NCI-H2029 treated with DMSO at 0.1 percent for 48 hours (cell line): ENCODE results near the gene SPDYC.

Experiments used
- DNase-seq: peaks from one replicate; lab custom pipeline; 2025; lab: John Stamatoyannopoulos, UW

The SPDYC gene, protein sequence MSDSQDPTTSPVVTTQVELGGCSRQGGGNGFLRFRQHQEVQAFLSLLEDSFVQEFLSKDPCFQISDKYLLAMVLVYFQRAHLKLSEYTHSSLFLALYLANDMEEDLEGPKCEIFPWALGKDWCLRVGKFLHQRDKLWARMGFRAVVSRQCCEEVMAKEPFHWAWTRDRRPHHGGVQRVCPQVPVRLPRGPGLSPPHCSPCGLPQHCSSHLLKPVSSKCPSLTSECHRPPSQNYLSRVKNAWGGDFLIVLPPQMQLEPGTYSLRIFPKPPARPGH

DNA sequence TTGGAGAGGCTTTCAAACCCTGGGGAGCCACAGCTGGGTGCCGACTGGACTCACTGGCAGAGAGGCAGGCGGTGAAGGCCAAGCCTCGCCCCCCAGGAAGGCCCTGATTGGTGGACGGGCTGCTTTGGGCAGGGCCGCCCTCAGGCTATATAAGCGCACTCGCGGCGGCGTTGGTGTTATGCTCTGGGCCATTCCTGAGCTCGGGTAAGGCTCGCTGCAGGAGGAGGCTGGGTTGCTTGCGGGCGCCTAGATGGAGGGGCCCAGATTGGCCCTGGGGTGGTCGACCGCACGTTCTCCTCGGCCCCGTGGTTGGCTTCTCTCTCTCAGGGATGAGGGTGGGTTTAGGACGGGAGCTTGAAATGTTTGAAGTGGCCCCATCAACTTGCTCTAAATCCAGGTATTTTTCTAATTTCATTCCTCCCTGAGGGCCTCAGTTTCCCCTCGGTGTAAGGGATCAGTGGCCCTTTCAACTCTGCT is at the start of gene SPDYC:
TSS of gene SPDYC (plus strand) at position 176 of the 477 bp plus-strand sequence. CDS start 1,125 bp downstream, outside the sequence.
- DNase-seq = no peak

DNA sequence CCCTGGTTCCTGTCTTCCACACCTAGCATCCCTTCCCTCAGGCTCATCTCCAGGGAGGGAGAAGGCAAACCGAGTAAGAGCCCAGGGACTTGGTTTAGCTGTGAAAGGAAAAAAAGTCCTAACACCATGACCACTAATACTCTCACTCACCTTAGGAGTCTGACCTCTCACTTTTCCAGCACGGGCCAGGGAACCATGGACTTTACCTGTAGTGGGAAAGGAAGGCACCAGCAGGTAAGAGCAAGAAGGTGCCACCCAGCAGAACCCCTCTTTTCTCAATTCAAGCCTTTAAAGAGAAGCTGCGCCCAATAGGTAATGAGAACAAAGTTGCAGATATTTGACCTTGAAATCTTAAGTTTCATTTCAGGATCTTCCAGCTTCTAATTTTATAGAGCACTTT is 49.2 kb upstream of the SPDYC start:
- no peak for DNase-seq

DNA sequence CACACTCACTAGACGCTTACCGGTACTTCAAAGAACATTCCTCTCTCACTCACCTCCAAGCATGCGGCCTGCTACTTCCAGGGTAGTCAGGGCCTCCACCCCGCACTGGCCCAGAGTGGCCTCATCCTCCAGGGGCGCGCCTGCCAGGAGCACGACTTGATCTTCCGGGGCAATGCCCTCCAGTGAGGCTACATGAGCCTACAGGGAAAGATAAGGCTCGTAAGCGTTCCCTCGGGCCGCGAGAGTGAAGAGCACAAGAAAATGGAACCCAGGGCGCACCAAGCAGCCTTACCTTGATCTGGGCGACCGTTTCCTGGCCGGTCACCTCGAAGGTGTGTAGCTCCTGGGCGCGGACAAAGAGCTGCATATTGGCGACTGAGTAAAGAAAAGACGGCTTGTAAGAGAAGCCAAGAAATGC is 48.6 kb upstream of the SPDYC start:
- DNase-seq = no peak

DNA sequence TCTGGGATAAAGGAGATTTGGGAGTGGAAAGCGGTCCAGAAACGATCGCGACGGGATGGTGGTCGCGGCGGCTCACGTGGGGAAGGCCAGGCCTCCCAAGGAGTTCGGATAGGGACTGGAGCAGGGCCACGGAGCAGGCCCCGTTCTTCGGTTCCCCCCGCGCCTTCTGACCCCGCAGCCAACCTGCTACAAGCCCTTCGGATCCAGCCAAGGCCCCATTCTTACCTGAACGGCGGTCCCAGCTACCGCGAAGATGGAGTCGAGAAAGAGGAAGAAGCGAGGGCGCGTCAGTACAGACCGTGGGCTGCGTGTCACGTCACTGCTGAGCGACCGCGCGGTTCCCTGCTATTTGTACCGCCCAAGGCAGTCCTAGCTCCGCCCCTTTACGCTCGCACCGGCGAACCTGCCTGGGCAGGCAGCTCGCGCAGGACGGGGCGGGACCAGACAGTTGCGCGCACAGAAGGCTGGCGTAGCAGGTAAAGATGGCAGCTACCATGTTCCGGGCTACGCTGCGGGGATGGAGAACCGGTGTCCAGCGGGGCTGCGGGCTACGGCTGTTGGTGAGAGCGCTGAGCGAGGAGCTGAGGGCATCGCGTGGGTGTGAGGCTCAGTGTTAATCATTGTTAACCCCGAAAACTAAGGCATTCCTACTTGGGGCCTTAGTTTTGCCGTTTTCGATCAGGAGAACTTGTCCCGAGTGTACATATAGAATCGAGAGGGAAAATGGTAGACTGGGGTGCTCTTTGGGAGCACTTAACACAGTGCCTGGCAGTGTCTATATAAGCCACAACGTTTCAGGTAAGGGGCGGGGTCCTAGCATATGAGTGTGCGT is 48.0 kb upstream of the SPDYC start, which contains the start of the genes FAU and MRPL49:
TSS of gene FAU (minus strand) at position 270 of the 832 bp plus-strand sequence. CDS start 321 bp downstream, outside the sequence.
TSS of gene MRPL49 (plus strand) at position 457 of the 832 bp plus-strand sequence. CDS start at position 483, 26 bp downstream.
- peak; percentile 96 for DNase-seq

DNA sequence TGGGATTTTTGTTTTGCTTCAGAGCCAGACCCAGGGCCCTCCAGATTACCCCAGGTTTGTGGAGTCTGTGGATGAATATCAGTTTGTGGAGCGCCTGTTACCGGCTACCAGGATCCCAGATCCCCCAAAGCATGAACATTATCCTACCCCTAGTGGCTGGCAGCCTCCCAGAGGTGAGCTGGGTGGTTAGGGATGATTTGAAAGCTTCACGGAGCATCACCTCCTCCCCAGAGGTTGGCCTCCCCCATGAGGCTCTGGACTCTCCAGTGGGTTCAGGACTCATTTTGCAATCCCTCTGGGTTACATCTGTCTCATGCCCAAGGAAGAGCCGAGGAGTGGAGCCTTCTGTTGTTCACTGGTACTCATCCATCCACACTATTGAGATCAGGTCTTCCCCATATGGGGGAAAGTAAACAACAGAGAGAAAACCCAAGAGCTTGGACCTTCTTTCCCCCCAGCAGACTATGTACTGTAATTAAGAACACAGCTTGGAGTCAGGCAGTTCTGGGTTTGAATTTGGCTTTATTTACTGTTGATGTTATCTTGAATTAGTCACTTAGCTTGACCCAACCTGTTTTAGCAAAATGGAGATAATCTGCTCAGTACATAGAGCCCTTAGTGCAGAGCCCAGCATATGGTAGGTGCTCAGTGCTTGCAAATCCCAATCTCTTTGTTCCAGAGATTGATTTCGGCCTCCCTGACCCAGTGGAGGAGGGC is 45.4 kb upstream of the SPDYC start:
- no peak for DNase-seq

DNA sequence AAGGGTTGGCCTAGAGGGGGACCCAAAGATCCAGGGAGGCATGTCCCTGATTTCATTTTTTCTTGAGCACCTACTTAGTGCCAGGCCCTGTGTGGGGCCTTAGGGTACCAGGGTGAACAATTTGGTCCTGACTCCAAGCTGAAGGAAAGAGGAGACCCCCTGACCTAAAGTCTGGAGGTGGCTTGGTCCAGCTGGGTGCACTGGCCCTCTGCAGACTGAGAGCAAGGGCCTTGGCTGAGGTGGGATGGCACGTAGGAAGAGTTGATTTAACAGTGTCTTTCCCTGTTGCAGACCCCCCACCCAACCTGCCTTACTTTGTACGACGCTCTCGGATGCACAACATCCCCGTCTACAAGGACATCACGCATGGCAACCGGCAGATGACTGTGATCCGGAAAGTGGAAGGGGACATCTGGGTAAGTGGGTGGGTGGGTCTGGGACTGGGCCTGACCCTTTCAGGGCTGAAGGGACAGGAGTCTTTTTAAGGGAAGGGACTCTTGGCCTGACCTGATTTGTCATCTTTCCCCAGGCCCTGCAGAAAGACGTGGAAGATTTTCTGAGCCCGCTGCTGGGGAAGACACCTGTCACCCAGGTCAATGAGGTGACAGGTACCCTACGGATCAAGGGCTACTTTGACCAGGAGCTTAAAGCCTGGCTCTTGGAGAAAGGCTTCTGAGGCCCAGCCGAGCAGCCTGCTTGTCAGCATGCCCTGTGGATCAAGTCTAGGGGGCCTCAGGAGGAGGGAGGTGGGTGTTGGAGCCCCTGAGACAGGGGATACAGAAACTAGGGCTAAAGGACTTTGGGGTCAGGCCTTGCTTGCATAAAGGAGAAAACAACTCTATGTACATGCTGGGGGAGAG is 44.6 kb upstream of the SPDYC start:
- no peak for DNase-seq

DNA sequence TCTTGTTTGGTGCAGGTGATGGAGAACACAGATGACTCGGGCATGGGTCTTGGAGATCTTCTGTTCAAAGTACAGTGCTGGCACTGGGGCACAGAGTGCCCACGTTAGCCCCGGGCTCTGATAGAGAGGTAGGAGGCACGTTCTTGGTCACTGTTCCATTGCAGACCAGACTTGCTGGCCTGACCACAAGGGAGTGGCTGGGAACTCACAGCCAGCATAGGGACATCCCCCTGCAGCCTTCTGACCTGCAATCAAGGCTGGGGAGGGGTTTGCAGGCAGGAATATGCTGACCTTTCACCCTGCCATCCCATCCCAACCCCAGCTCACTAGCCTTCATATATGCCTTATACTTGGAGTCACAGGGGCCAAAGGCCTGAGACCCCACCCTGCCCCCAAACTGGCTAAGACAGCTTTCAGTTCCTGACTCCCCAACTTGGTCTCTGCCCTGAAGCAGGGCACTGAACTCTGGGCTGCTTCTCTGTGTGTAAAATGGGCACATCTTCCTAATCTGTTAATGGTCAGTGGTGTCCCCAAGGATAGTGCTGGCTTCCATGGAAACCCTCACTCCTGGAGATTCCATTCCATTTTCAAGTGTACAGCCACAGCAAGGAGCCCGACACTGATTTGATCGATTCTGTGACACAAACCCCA is 43.3 kb upstream of the SPDYC start:
- DNase-seq = no peak

DNA sequence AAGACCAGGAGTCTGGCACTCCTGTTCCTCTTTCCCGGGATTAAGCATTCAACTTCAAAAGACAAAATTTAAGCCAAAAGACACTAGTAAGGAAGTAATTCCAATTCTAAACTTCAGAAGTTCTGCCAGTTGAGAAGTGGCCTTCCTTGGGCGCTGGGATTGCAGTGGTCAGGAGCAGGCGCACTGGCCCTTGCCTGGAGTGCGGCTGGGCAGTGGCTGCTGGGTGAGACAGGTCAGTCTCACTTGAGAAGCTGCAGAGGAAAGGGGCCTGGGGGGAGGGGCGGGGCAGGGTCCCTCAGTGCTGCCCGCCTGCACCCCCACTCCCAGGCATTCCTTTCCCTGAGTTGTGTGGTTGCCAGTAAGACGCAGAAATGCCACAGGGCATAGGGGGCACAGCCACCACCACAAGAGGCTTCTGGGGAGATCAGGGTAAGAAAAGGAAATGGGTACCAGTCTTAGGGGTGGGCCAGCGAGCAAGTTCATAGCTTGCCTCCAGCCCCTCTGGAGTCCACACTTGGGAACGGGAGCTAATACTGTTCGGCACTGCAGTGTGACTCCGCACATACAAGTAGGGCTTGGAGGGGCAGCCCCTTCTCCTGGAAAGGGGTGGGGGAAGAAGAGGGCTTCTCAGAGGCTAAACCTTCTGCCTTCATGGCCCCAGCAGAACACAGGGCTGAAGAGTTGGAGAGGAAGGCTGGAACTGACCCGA is 42.4 kb upstream of the SPDYC start:
- no peak for DNase-seq

DNA sequence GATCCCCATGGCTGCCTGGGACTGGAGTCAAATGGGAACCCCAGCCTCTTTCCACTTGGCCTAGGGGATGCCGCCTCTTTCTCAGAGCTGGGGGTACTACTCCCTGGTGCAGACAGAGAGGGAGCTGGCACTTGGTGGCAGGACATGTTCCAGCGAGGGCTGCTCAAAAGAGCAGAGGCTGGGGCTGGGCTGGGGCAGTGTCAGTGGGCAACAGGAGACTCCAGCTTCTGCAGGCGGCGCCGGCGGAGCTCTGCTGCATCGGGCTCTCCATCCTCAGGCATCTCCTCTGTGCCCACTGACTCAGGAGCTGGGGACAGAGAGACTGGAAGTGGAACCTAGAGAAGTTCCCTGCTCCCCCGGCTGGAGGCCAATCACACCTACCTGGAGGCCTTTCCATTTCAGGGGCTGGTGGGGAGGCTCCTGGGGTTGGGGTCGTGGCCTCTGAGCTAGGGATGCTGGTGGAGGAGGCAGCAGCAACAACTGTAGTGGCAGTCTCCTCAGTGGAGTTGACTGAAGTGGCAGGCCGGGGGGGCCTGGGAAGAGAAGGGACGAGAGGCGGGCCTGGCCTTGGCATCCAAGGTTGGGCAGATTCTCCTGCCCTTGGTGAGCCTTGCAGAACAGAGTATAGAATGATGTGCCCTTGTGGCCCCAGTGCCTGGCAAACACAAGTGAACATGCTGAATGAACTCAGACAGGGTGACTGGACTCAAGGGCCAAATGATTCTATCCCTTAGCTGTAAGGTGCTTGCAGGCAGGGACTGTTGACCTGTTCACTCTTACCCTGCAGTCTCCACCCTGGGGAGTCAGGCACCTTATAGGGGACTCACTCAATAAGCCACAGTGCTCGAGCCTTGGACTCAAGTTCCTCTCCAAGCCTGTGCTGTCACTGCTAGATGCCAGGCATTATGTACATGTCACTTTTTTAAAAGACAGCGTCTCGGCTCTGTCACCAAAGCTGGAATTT is 41.6 kb upstream of the SPDYC start:
- no peak for DNase-seq

DNA sequence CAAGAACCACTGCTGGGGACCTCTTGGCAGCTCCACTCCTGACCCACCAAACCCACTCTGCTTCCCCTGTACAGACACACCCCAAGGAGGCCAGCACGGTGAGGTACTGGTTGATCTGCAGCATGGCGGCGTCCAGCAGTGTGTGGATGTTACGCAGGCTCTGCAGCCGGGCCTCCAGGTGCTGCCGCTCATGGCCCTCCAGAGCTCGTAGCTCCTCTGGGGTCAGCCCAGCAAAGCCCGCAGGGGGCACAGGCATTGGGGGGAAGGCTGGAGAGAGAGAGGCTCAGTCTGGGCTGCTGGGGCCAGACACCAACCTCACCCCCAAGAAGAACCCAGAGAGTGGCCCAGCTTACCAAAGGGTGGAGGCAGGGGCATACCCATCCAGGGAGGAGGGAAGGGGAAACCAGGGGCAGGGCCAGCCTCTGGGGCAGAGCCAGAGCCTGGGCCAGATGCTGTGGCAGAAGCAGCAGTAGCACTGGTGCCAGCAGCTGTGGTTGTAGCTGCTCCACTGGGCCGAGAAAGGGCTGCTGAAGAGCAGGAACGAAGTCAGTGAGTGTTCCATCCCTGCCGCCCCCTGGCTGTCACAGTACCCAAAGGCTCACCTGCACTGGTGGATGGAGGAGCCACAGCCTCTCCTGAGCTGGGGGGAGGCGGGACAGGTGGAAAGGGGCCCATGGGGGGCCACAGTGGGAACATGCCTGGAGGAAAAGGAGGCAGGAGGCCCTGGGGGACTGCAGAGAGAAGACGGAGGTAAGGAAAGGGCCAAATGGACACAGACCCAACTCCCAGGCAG is 40.2 kb upstream of the SPDYC start:
- DNase-seq = no peak

DNA sequence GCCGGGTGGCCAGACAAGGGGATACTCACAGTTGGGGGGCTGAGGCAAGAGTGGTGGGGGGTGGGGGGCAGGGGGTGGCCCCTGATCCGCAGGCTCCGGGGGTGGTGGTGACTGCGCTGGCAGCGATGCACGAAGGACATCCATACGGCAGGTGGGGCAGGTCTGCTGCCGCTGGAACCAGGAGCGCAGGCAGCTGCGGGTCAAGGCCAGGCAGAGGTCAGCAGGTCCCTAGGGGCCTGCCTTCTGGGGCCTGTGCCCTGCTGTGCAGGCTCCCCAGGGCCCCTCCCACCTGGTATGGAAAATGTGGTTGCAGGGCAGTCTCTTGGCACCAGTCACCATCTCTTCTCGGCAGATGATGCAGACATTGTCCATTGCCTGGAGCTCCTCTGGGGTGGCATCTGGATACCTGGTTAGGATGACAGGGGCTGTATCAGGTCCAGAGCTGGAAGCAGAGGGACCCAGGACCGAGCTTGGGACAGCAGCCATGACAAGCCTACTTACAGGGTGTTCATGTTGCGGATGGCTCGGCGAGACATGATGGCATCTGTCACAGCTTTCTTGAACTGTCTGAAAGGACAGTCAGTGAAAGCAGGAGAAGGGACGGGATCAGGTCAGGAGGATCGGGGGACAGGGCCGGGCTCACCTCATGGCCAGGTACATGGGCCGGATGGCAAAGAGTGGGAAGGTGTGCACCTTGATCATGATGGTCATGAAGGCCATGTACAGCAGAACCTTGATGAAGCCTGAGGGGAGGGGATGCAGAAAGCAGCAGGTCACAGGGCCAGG is 39.2 kb upstream of the SPDYC start:
- DNase-seq = no peak

DNA sequence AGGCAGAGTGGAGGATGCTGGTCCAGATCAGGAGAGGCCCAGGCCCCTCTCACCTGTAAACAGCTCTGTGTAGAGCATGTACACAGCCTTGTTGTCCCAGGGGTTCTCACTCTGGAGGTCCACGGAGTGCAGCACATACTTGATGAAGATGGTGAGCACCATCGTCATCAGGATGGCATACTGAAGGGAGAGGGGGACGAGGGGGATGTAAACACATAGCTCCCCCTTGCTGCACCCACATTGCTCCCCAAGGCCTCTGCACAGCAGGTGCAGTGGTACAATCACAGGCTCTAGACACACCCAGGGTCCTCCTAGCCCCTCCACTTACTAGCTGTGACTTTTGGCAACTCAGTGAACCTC is 38.6 kb upstream of the SPDYC start:
- no peak for DNase-seq

DNA sequence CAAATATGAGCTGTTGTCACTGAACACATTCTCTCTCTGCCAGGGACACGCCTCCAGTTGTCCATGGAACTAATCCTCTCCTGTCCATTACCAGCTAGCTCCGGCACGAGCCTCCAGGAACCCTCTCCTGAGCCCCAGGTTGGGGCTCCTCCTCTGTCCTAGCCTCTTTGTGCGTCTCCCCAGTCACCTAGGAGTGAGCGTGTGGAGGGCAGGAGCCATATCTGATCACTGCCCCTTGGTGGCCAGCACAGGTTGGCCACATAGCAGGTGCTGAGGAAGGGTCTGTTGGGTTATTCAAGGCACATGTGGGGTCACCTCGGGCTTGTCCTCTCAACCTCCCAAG is 38.2 kb upstream of the SPDYC start:
- DNase-seq = no peak

DNA sequence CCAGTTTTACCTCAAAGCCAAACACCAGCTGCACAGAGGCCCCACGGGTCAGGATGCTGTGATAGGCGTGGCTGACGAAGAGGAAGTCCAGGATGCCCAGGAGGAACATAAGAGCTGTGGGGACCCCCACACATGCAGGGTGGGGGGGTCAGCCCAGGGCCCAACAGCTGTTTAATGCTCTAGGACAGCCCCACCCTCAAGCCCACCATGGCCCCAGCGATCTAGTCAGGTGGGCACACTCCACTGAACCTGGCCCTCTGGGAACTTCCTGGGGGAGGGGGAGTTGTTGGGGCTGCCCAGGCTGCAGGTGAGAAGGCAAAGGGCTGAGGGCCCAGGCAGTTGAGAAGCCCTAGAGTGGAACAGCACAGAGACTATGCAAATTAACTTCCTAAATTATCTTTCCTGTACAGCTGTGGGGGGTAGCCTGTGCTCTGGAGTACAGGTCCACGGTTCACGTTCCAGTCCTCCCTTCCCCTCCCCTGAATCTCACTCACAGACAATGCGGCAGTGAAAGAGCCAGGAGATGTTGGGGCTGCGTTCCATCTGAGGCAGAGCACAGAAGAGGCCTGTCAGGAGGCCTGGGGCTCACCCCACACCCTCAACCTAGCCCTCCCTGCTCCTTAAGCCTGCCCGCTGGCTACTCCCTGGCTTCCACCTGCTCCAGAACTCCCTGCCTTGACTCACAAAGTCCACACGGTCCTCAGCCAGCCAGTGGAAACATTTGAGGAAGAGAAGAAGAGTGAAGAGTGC is 37.6 kb upstream of the SPDYC start:
- no peak for DNase-seq

DNA sequence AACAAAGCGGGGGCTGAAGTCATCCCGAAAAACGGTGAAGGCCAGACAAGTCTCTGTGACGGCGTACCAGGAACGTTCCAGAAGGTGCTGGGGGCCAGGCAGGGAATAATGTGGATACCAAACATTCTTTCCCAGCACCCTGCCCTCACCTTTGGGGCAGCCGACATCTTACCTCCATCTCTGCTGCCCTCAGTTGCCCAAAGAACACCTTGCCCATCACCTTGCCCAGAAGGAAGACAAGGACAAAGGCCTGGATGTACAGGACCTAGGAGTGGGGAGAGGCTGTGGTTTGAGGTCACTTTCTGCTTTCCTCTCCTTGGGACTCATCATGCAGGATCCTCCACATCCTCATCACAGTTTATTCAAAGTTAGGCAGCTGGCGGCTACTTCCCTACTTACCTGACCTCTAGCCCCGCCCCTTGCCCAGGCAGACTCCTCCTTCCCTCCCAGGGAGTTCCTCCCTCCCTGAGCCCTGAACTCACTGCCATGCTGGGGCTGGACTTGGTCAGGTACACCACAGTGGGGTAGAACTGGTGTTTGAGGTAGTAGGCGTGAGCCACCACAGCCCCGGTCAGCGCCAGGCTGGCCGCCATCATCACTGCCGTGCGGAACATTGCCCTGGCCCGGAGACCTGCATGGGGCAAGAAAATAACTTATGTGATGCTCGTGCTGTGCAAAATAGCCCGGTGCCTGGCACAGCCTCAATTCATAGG is 36.9 kb upstream of the SPDYC start:
- no peak for DNase-seq

DNA sequence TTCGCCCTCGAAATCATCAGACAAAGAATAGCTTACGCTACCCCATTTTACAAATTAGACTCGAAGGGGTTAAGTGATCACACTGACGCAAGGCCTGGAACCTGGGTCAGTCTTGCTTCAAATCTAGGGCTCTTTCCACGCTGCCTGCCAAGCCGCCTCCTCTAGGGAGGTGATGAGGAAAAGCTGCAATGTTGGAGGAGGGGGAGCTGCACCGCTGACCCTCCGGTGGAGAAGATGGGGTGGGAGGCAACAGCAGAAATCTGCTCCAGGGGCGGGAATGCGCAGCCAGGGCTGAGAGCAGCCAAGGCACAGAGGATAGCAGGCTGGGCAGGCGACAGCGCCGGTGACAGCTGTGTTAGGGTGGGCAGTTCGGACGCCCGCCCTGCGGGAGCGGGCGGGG is 36.3 kb upstream of the SPDYC start:
- no peak for DNase-seq
